VCaP (cell line): ENCODE data around the gene ZFP82.

Experiments
- H3K27ac ChIP-seq: fragments of 450-650 bp; 2 replicates; pipeline ENCODE4 v1.5.1; 2017
- TF ChIP-seq, protein P1 (sequence below): fragments of 450-650 bp; conservative IDR thresholded peaks from 2 replicates; pipeline ENCODE4 v1.5.1; 2017; ENCODE audit warnings: mild to moderate bottlenecking, moderate library complexity

Gene ZFP82

DNA sequence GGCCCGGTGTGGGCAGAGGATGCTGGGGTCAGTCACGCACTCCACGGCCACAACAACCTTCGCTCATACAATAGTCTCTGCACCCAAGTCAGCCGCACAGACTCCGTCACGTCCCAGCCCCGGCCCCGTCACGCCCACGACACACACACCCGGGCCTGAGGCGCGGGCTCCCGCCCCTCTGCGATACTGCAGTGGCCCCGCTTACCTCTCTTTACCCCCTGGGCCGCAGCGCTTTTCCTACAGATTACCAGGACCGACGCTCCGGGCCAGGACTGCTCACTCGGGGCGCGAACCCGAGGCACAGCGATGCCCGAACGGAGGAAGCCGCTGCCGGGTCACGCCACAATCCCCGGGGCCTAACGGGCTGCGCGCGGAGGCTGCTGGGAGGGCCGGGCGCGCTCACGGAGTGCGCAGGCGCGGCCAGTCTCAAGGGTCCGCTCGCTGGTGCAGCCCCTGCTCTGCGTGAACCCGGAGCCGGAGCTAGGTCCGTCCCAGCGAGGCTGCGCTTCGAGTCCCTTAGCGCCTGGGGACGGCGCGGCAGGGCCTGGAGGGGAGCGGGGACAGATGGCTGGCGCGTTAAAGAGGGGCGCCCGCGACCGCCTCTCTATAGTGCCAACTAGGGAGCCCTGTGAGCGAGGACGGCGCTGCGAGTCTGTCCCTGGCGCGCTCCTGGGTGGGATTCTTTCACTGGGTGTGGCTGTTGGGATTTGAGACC is at the start of gene ZFP82:
Gene ZFP82 (minus strand): TSS at position 358 of the 715 bp plus-strand sequence. CDS start 8,855 bp downstream, outside the sequence.
- TF ChIP-seq, protein P1, sequence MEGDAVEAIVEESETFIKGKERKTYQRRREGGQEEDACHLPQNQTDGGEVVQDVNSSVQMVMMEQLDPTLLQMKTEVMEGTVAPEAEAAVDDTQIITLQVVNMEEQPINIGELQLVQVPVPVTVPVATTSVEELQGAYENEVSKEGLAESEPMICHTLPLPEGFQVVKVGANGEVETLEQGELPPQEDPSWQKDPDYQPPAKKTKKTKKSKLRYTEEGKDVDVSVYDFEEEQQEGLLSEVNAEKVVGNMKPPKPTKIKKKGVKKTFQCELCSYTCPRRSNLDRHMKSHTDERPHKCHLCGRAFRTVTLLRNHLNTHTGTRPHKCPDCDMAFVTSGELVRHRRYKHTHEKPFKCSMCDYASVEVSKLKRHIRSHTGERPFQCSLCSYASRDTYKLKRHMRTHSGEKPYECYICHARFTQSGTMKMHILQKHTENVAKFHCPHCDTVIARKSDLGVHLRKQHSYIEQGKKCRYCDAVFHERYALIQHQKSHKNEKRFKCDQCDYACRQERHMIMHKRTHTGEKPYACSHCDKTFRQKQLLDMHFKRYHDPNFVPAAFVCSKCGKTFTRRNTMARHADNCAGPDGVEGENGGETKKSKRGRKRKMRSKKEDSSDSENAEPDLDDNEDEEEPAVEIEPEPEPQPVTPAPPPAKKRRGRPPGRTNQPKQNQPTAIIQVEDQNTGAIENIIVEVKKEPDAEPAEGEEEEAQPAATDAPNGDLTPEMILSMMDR, result no peak
- H3K27ac ChIP-seq, result peak within 1 kb of the TSS; percentile 97

GRCh38 chr19:36460046-36460445 is 41.6 kb upstream of the ZFP82 start:
- TF ChIP-seq, protein P1, result no peak
- H3K27ac ChIP-seq, result no peak overlapping the region

- TF ChIP-seq, protein P1, result no peak
- no peak overlapping the region for H3K27ac ChIP-seq
These were observed 38.4 kb upstream of the ZFP82 start for GRCh38 chr19:36456831-36457230.

DNA sequence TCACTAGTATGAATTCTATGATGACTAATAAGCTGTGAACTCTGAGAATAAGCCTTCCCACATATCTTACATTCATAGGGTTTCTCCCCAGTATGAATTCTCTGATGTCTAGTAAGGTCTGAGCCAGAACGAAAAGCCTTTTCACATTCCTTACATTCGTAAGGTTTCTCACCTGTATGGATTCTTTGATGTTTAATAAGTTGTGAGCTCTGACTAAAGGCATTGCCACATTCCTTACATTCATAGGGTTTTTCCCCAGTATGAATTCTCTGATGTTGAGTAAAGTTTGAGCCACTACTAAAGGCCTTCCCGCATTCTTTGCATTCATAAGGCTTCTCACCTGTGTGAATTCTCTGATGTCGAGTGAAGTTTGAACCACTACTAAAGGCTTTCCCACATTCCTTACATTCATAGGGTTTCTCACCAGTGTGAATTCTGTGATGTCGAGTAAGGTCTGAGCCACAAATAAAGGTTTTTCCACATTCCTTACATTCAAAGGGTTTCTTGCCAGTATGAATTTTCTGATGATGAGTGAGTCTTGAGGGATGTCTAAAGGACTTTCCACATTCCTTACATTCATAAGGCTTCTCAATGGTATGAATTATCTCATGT is 30.7 kb upstream of the ZFP82 start:
- TF ChIP-seq, protein P1, result no peak
- H3K27ac ChIP-seq, result no peak overlapping the region

DNA sequence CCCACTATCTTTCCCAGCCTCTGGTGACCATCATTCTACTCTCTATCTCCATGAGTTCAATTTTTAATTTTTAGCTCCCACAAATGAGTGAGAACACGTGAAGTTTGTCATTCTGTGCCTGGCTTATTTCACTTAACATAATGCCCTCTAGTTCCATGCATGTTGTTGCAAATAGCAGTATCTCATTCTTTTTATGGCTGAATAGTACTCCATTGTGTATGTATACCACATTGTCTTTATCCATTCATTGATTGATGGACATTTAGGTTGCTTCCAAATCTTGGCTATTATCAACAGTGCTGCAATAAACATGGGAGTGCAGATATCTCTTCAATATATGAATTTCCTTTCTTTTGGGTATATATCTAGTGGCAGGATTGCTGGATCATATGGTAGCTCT is 22.9 kb upstream of the ZFP82 start:
- H3K27ac ChIP-seq, result no peak overlapping the region
- TF ChIP-seq, protein P1, result no peak

DNA sequence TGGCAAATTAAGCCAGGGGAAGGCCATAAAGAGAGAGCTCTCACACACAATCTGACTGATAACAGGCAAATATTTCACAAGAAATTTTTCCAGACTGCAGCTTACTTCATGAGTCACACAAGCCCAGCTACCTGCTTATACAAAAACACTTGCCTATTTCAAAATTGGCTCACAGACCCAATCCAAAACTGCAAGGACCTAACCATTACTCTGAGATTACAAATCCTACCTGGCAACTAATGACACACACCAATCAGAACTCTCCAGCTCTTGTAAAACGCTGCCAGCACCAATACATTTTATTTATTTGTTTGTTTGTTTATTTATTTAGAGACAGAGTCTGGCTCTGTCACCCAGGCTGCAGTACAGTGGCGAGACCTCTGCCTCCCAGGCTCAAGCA is 18.1 kb upstream of the ZFP82 start:
- TF ChIP-seq, protein P1, result no peak

GRCh38 chr19:36423925-36424324 is 5.5 kb upstream of the ZFP82 start:
- H3K27ac ChIP-seq, result no peak overlapping the region
- TF ChIP-seq, protein P1, result no peak

More for the DNA sequence above, 18.1 kb upstream of the ZFP82 start:
- no peak overlapping the region for H3K27ac ChIP-seq
